GM19452 (cell line): ENCODE measurements around the gene FUBP3.

ENCODE experiments used
- ATAC-seq: cut with Tn5 transposase; IDR thresholded peaks from one replicate; pipeline ENCODE4 v1.9.1; 2021; ENCODE audit not compliant: unreplicated experiment

FUBP3 gene

GRCh38 chr9:130661451-130662098, 82.2 kb downstream of the FUBP3 start:
- ATAC-seq: no peak

DNA sequence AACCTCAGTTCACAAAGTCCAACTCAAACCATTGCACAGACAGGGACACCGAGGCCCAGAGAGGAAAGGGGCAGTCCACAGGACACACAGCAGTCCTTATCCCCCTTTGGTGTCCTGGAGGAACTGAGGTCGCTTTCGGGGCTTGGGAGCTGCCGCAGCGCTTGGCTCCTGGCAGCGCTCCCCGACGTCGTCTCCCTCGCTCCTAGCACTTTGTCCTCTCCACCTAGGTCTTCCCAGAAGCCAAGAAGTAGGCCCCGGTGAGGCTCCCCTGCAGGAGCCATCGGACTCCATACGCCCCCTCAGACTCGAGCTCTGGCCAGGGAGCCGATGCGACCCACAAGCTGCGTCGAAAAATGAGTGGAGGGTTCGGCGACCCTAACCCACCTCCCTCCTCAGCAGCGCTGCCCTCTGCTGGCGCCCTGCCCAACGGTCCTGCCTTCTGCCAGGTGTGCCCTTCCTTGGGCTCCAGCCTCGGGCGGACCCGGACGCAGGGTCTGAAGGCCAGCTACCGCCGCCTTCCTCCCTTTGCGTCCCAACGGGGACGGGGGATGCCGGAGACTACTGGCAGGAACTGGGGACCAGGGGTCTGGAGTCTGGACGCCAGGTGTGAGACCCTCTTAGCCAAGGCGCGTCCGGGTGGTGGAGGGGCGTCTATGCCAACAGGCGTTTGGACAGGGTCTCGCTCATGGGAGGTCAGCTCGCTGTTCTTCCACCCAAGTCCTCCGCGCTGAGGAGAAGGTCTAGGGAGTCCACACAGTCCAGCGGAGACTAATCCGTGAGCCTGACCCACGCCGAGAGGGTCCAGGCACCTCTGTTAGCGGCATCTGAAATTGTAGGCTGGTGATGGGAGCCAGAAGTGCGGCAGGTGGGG, 83.0 kb downstream of the FUBP3 start:
- no peak for ATAC-seq

GRCh38 chr9:130662970-130663257, 83.5 kb downstream of the FUBP3 start:
- no peak for ATAC-seq

GRCh38 chr9:130663258-130663976, 84.0 kb downstream of the FUBP3 start:
- ATAC-seq: no peak

GRCh38 chr9:130663977-130664250, 84.5 kb downstream of the FUBP3 start:
- no peak for ATAC-seq

- no peak for ATAC-seq
Observed at GRCh38 chr9:130664251-130665028, 85.1 kb downstream of the FUBP3 start, which contains the start of gene PRDM12. PRDM12 (plus strand) TSS chr9:130664594; CDS start chr9:130664654, 60 bp downstream.

GRCh38 chr9:130665029-130665430, 85.7 kb downstream of the FUBP3 start:
- ATAC-seq: no peak

DNA sequence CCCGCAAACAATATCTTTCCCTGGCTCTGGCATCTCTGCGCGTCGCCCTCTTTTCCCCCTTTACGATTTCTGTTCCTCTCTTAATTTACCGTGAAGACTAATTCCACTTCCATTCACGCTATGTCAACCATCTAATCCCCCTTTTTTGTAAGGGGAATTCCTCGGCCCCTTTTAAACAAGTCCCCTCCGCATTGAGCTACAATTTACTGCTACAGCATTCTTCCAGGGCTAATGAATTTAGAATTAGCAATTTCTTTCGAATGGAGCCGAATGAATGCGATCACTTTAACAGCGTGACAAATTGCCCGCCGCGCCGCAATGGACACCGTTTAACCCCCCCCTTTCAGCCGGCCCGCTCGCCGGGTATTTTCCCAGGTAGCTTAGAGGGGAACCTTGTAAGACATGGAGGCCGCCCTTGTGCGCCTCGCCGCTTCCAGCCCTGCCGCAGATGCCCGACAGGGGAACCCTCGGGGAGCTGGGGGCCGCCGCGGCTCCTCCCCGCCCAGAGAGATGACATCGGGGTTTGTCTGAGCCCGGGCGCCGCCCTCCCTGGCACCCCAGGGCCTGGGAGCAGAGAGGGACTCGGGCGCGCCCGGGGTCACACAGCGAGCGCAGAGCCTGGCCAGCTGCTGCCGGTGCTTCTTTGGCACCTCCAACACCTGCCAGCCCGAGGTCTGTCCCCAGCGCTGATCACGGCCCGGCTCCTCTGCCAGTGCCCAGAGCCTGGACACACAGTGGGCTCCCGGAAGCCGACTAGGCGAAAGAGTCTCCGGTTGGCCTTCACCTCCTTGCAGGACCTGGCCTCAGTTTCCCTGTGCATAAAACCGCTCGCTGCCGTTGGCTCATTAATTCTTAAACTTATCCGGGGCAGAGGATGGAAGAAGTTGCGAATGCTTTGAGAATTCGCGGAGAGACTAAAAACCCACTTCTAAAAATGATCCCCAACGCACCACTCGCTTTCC, 86.3 kb downstream of the FUBP3 start:
- no peak for ATAC-seq

DNA sequence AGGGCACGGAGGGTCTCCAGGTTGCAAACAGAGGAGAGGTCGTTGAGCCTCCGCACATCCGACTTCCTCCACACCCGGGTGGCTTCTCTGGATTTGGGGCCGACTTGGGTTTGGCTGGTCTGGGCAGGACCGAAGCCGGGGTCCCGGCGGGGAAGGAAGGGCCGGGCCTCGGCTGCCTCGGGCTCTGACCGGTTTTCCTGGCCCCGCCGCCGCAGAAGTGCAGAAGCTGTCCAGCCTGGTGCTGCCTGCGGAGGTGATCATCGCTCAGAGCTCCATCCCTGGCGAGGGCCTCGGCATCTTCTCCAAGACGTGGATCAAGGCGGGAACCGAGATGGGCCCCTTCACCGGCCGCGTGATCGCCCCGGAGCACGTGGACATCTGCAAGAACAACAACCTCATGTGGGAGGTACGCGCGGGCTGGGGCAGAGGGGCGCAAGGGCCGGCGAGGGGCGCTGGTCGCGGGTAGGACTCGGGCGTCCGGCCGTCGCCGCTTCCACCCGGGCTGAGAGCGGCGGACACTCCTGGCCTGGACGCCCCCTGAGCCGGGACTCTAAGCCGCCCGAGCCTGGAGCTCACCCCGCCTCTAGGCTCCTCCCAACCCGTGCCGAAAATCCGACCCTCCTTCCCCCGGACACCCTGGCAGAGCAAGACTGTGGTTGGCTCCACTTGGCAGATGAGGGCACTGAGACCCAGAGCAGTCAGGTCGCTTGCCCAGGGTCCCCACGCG, 87.2 kb downstream of the FUBP3 start:
- no peak for ATAC-seq

GRCh38 chr9:130667120-130667435, 87.7 kb downstream of the FUBP3 start:
- no peak for ATAC-seq

GRCh38 chr9:130668196-130668595, 88.8 kb downstream of the FUBP3 start:
- ATAC-seq: no peak

- ATAC-seq: no peak
Observed at GRCh38 chr9:130668659-130669058, 89.3 kb downstream of the FUBP3 start.

DNA sequence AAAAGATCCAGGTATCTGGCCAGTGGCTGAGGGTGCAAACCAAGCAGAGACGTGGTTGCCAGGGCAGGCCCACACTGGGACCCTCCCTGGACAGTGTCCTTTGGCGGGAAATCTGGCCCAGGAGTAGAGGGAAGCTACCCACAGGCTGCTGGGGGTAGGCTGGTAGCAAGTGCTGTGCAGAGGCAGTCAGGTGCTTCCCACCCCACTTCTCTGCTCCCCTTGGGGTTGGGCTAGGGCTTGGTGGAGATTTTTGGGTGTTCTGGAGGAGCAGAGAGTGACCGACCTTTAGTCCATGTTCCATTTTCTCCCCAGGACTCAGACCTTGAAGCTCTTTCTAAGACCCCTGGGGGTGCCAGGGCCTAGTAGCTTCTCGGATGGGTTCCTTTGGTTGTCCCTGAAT, 90.6 kb downstream of the FUBP3 start:
- ATAC-seq: no peak

DNA sequence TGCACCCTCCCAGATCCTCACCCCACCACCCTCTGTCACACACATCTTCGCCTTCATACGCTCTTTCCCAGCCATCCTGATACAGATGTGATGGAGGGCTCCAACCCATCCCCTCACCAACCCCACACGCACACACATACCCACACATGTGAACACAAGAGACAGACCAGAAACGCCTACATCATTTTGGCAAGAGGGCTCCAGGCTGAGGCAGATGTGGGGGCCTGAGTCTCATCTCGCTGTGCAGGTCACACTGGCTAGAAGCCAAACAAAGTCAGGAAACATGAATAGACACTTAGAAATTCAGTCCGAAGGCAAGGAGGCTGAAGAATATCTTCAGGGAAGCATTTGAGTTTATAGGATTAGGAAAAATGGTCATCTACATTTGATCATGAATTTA, 91.3 kb downstream of the FUBP3 start:
- no peak for ATAC-seq

GRCh38 chr9:130672466-130672865, 93.1 kb downstream of the FUBP3 start:
- no peak for ATAC-seq

DNA sequence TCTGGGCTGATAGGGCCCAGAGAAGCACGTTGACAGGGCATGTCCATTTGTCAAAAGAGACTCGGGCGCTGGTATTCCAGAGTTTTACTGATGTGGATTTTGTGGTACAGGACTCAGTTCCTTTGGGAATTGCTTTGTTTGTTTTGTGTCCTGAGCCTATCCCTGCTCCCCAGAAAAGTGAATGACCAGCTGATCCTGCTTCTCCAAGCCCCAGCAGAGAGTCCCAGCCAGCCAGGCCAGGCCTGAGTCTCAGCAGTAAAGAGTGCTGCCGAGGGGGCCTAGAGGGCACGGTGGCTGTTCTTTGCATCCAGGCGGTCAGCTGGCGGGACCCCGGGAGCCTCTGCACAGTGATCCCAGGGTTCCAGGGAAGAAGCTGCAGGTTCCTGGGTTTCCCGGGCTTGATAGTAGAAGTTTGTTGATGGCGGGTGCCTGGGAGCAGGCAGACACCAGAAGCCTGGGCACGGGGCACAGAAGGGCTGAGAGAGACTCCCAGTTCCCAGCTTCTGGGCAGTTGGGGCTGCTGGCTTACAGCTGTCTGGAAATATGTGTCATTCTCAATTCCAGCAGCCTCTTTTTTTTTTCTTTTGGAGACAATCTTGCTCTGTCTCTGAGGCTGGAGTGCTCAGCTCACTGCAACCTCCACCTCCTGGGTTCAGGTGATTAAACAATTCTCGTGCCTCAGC, 93.7 kb downstream of the FUBP3 start:
- no peak for ATAC-seq

DNA sequence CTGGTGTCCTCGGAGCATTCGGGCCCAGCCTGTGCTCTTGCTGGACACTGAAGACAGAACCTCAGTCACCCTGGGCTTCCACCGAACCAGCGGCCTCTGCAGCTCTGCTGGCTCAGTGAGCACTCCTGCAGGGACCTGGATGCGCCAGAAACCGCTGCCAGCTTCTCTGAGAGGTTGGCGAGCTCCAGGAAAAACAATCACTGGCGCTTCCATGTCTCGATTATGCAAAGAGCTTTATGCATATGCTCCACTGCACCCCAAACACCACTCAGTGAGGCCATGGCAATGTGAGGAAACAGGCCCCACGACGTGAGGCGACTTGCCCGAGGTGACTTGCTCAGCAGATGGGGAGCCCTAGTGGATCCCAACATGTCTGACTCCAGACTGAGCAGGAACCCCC, 96.0 kb downstream of the FUBP3 start:
- no peak for ATAC-seq

GRCh38 chr9:130677252-130677651, 97.9 kb downstream of the FUBP3 start:
- no peak for ATAC-seq
